Ureter (tissue), 1 donor: ENCODE data around the gene PSMD10. TPM values are rescaled to one million over a fixed set of nuclear protein-coding genes. Genes with fewer than 3 reads are reported as not detected.
A peak's percentile ranks its signal among the peaks of the same experiment; 100 is the strongest.

Experiments used
- DNase-seq: peaks from one replicate; pipeline ENCODE4 v3.0.0-alpha.2; 2020; ENCODE audit warnings: low spot score
- total RNA-seq: library from RNA; stranded (reverse); gene quantifications from one replicate; pipeline ENCODE4 v1.2.4, GENCODE V29; 2023
- donor health status: DM: yes; HTN: yes; CAD: no.

Gene PSMD10, protein sequence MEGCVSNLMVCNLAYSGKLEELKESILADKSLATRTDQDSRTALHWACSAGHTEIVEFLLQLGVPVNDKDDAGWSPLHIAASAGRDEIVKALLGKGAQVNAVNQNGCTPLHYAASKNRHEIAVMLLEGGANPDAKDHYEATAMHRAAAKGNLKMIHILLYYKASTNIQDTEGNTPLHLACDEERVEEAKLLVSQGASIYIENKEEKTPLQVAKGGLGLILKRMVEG
- total RNA-seq: 32.9 TPM

DNA sequence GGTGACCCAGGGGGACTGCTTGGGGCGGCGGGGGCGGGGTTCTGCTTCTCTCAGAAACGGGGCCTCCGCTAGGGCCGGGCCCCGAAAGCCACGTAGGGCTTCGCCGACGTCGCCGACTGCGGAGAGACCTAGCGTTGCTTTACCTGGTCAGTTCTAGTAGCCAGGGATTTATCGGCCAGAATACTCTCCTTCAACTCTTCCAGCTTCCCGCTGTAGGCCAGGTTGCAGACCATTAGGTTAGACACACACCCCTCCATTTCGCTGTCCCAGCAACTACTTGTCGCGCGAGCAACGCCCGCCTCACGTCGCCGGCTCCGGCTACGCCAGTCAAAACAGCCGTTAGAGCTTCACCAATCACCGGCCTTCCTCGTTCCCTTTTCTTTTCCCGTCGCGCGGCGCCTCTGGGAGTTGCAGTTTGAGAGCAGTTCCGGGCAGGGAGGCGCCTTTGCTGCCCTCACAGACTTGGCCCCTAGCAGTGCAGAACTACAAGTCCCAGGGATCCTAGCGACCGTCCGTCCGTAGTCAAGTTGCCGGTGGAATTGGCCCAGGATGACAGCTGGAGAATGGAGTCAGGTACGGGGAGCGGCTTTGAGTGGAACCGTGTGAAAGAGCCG lies at the start of gene PSMD10, which contains the start of gene ATG4A:
PSMD10 (minus strand) TSS at position 279 of the 614 bp plus-strand sequence; CDS start at position 257, 22 bp downstream.
ATG4A (plus strand) TSS at position 515 of the 614 bp plus-strand sequence; CDS start at position 564, 49 bp downstream.
- DNase-seq: peak; percentile 93

- no peak for DNase-seq
These were observed 47.7 kb upstream of the PSMD10 start for GRCh38 chrX:108138814-108139702.

GRCh38 chrX:108134724-108135123 lies 43.4 kb upstream of the PSMD10 start:
- DNase-seq: no peak

GRCh38 chrX:108132876-108133275 lies 41.5 kb upstream of the PSMD10 start:
- no peak for DNase-seq

DNA sequence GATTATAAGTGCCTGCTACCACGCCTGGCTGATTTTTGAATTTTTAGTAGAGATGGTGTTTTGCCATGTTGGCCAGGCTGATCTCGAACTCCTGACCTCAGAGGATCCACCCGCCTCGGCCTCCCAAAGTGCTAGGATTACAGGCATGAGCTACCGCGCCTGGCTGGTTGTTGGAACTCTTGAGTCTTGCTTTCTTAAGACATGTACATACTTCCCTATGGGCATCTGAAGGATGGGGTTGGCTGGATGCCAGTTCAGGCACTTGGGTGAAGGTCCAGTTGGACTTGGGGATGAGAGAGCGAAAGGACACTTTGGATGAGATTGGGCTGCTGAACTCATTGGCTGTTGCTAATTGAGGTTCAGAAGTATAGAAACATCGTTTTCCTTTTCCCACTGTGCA lies 40.7 kb upstream of the PSMD10 start:
- DNase-seq: no peak

- no peak for DNase-seq
These were observed 40.1 kb upstream of the PSMD10 start for GRCh38 chrX:108131471-108131870.

GRCh38 chrX:108130889-108131288 lies 39.5 kb upstream of the PSMD10 start:
- no peak for DNase-seq

DNA sequence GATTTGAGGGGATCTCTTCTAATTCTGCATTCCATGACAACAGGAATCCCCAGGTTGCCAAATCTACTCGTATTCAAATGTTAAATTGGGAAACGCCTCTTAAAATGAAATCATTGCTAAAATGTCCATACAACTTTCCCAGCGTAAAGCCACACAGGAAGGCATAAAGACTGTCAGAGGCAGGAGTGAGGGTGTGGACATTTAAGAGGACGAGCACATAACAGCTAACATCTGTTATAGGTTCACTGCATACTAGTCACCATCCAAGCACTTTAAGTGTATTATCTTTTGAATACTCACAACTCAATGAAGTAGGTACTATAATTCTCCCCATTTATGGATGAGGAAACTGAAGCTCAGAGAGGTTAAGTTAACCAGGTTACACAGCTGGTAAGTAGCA lies 35.8 kb upstream of the PSMD10 start:
- no peak for DNase-seq

- DNase-seq: no peak
These were observed 35.3 kb upstream of the PSMD10 start for GRCh38 chrX:108126661-108127060.

GRCh38 chrX:108123591-108124366 lies 32.4 kb upstream of the PSMD10 start:
- no peak for DNase-seq

DNA sequence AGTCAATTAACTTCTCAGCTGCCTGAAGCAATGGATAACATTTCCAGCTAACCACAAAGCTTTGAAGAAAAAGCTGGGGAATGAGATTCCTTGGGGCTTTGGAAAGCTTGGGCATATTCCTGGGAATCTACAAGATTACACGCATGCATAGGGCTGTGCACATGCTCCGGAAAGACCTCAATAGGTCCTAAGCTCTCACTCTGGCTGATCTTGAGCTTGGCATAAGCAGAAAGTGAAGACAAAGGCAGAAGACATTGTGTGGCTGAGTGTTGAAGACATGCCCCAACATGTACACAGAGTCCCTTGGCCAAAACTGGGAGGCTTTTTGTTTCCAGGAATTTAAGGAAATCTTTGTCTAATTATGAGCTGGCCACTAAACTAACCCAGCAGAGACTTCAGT lies 31.4 kb upstream of the PSMD10 start:
- no peak for DNase-seq

- no peak for DNase-seq
These were observed 29.9 kb upstream of the PSMD10 start for GRCh38 chrX:108121291-108121690.

GRCh38 chrX:108117988-108118387 lies 26.6 kb upstream of the PSMD10 start:
- no peak for DNase-seq

DNA sequence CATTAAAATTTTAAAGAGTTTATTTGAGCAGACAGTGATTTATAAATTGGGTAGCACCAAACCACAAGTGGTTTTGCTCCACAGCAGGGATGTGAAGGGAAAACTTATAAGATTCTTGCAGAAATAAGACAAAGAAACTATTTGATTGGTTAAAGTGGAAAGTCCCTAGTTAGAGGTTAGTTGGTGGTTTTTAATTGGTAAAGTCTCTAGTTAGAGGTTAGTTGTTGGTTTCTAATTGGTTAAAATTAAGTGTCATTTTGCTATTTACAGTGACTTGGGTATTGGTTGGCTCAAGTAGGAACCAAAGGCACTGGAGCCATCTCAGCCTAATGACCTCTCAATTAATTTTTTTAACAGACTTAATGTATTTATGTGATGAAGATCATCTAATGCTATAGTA lies 23.2 kb upstream of the PSMD10 start:
- no peak for DNase-seq

DNA sequence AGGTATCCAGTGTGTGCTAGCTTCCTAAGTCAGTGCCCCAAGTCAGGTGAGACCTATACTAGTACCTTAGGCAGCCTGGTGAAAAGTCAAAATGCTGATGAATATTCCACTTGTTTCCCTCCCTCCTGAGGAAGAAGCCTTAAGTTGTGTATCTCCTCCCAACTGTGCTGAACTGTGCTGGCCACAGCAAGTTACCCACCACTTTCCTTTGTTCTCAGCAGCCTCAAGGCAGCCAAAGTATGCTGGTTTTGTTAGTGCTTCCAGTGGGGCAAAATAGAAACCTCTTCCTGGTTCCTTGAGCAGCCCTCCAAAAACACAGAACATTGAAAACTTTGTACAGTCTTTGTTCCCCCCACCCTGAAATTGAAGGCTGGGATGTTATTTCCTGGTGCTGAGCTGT lies 14.1 kb upstream of the PSMD10 start:
- no peak for DNase-seq

GRCh38 chrX:108097380-108097779 lies 6.0 kb upstream of the PSMD10 start:
- DNase-seq: no peak

- no peak for DNase-seq
These were observed 543 bp upstream of the PSMD10 start for GRCh38 chrX:108091878-108092291.

GRCh38 chrX:108090491-108091263 lies 665 bp downstream of the PSMD10 start:
- DNase-seq: no peak

DNA sequence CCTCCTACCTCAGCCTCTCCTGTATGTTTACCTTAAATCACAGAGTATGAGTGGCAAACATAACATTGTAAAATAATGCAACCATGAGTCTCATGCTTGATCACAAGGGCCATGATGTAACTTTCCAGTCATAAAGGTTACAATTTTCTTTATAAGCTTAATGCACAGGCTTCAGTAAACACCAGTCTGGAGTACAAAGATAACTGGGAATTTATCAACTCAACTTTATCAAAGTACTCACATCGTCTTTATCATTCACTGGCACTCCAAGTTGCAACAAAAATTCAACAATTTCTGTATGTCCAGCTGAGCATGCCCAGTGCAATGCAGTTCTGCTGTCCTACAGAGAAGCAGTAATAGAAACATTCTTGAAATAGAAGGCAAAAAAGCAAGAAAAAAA lies 2.8 kb downstream of the PSMD10 start:
- DNase-seq: no peak

GRCh38 chrX:108087792-108088191 lies 3.5 kb downstream of the PSMD10 start:
- no peak for DNase-seq

DNA sequence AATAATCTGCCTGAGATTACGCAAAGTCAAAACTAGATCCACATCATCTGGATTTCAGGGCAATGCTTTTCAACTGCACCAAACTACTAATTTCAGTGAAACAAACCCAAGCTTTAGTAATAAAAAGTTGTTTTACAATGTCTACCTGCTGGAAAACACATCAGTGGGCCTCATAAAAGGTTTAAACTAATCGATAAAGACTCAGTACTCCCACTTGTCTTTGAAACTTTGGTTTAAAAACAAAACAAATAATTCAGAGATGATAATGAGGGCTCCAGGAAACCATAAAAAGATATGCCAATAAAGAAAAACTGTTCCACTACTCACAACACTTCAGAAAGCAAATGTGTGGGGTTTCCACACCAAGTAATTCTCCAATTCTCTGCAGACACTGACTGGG lies 10.2 kb downstream of the PSMD10 start:
- DNase-seq: no peak
